PC-9 (cell line): ENCODE measurements around the gene PTPRR.

Experiments used
- EZH2 ChIP-seq: fragments of 200-600 bp; sonication (generic); IDR thresholded peaks from 2 replicates; pipeline ENCODE4 v1.8.0; 2017; ENCODE audit warnings: antibody characterized with exemption, low read depth
- TF ChIP-seq, protein P1 (sequence below): fragments of 200-600 bp; sonication (generic); conservative IDR thresholded peaks from 2 replicates; pipeline ENCODE4 v1.6.1; 2017; ENCODE audit warnings: mixed run types, antibody characterized with exemption, mild to moderate bottlenecking, moderate library complexity

GRCh38 chr12:70752327-70752726, 168.2 kb downstream of the PTPRR start:
- TF ChIP-seq, protein P1, sequence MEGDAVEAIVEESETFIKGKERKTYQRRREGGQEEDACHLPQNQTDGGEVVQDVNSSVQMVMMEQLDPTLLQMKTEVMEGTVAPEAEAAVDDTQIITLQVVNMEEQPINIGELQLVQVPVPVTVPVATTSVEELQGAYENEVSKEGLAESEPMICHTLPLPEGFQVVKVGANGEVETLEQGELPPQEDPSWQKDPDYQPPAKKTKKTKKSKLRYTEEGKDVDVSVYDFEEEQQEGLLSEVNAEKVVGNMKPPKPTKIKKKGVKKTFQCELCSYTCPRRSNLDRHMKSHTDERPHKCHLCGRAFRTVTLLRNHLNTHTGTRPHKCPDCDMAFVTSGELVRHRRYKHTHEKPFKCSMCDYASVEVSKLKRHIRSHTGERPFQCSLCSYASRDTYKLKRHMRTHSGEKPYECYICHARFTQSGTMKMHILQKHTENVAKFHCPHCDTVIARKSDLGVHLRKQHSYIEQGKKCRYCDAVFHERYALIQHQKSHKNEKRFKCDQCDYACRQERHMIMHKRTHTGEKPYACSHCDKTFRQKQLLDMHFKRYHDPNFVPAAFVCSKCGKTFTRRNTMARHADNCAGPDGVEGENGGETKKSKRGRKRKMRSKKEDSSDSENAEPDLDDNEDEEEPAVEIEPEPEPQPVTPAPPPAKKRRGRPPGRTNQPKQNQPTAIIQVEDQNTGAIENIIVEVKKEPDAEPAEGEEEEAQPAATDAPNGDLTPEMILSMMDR: no peak
- TF ChIP-seq EZH2: no peak
